GM23338 (cell line): ENCODE results near the gene EXOC4. TPM values are rescaled to one million over a fixed set of nuclear protein-coding genes. Genes with fewer than 3 reads are reported as not detected.

Source experiments
- ATAC-seq: fragments of 200-7000 bp; cut with Tn5 transposase; 3 replicates; pipeline ENCODE4 v1.9.1; 2020
- DNase-seq: peaks from one replicate; pipeline ENCODE4 v3.0.0-alpha.2; 2015; ENCODE audit warnings: low spot score
- H2AFZ ChIP-seq: fragments of 200-600 bp; sonication (generic); 2 replicates; pipeline ENCODE4 v1.8.0; 2016; ENCODE audit warnings: antibody characterized with exemption, mild to moderate bottlenecking, moderate library complexity
- H3F3A ChIP-seq: fragments of 200-600 bp; sonication (generic); replicated peaks from 2 replicates; pipeline ENCODE4 v1.8.0; 2017; ENCODE audit warnings: antibody characterized with exemption, mixed run types, low read depth
- H3K27ac ChIP-seq: fragments of 200-600 bp; sonication (generic); 2 replicates; pipeline ENCODE4 v1.6.1; 2016; ENCODE audit warnings: low read depth
- H3K27me3 ChIP-seq: fragments of 200-600 bp; sonication (generic); 2 replicates; pipeline ENCODE4 v1.8.0; 2016; ENCODE audit warnings: mild to moderate bottlenecking, mixed run types, moderate library complexity; ENCODE audit not compliant: insufficient read depth
- H3K36me3 ChIP-seq: fragments of 200-600 bp; sonication (generic); 2 replicates; pipeline ENCODE4 v1.8.0; 2016; ENCODE audit warnings: mild to moderate bottlenecking; ENCODE audit not compliant: insufficient read depth
- H3K4me1 ChIP-seq: fragments of 200-600 bp; sonication (generic); 2 replicates; pipeline ENCODE4 v1.8.0; 2016; ENCODE audit warnings: mild to moderate bottlenecking, moderate library complexity; ENCODE audit not compliant: insufficient read depth
- H3K4me2 ChIP-seq: fragments of 200-600 bp; sonication (generic); 2 replicates; pipeline ENCODE4 v1.7.1; 2017; ENCODE audit warnings: mixed run types
- H3K4me3 ChIP-seq: fragments of 200-600 bp; sonication (generic); 2 replicates; pipeline ENCODE4 v1.6.1; 2016; ENCODE audit warnings: mixed run types
- H3K79me2 ChIP-seq: fragments of 200-600 bp; sonication (generic); replicated peaks from 2 replicates; pipeline ENCODE4 v1.8.0; 2017; ENCODE audit warnings: mild to moderate bottlenecking; ENCODE audit not compliant: insufficient read depth
- H3K9me2 ChIP-seq: fragments of 200-600 bp; sonication (generic); 2 replicates; pipeline ENCODE4 v1.8.0; 2017; ENCODE audit not compliant: insufficient read depth
- H4K20me1 ChIP-seq: fragments of 200-600 bp; sonication (generic); replicated peaks from 2 replicates; pipeline ENCODE4 v1.8.0; 2017; ENCODE audit warnings: mild to moderate bottlenecking; ENCODE audit not compliant: insufficient read depth
- H3K27ac Mint-ChIP-seq: 2 replicates; pipeline ENCODE4 v1.8.0; 2020; ENCODE audit warnings: inconsistent platforms, mild to moderate bottlenecking, moderate library complexity, mixed read lengths
- H3K27me3 Mint-ChIP-seq: 3 replicates; pipeline ENCODE4 v1.8.0; 2022; ENCODE audit warnings: low read depth, mild to moderate bottlenecking, moderate library complexity, mixed read lengths, inconsistent platforms; ENCODE audit not compliant: insufficient read depth, poor library complexity
- H3K36me3 Mint-ChIP-seq: 3 replicates; pipeline ENCODE4 v1.8.0; 2021; ENCODE audit warnings: low read depth, mild to moderate bottlenecking, inconsistent platforms, moderate library complexity, mixed read lengths
- H3K4me1 Mint-ChIP-seq: 3 replicates; pipeline ENCODE4 v1.8.0; 2020; ENCODE audit warnings: mild to moderate bottlenecking, inconsistent platforms, mixed read lengths
- H3K4me3 Mint-ChIP-seq: 3 replicates; pipeline ENCODE4 v1.8.0; 2021; ENCODE audit warnings: moderate library complexity, mild to moderate bottlenecking, inconsistent platforms, mixed read lengths
- H3K9me3 Mint-ChIP-seq: 3 replicates; pipeline ENCODE4 v1.8.0; 2020; ENCODE audit warnings: moderate library complexity, mild to moderate bottlenecking, inconsistent platforms, mixed read lengths
- JUNB ChIP-seq: IDR thresholded peaks from one replicate; pipeline ENCODE4 v1.6.1; 2016; ENCODE audit warnings: antibody characterized with exemption; ENCODE audit not compliant: unreplicated experiment
- POLR2AphosphoS5 ChIP-seq: IDR thresholded peaks from 2 replicates; pipeline ENCODE4 v1.6.1; 2016; ENCODE audit warnings: antibody characterized with exemption, low read depth
- ZNF114 ChIP-seq: fragments of 250-450 bp; sonication (Bioruptor Pico); IDR thresholded peaks from 2 replicates; pipeline ENCODE4 v1.5.0; 2020; ENCODE audit warnings: mild to moderate bottlenecking, moderate library complexity
- ZNF331 ChIP-seq: fragments of 250-450 bp; sonication (Bioruptor Pico); IDR thresholded peaks from 2 replicates; pipeline ENCODE4 v1.5.0; 2020; ENCODE audit warnings: low read depth, mild to moderate bottlenecking, moderate library complexity
- polyA plus RNA-seq: library from polyadenylated mRNA; unstranded; fragments of >200 nt; fragmentation: Nextera tagmentation; extraction: Ambion mirVana; gene quantifications from 2 replicates; pipeline ENCODE4 v1.2.1, GENCODE V29; 2016
- total RNA-seq: library from RNA; depleted of rRNA; stranded (reverse); fragments of >200 nt; shearing (Covaris generic); gene quantifications from 2 replicates; pipeline ENCODE4 v1.2.3, GENCODE V29; 2014
- TF ChIP-seq, protein P1 (sequence below): fragments of 250-450 bp; sonication (Bioruptor Pico); IDR thresholded peaks from 2 replicates; pipeline ENCODE4 v1.5.0; 2020; ENCODE audit warnings: mild to moderate bottlenecking, moderate library complexity
- TF ChIP-seq, protein P2 (sequence below), 2 experiments: fragments of 200-600 bp in 1 of 2; sonication (generic) in 1 of 2; conservative IDR thresholded peaks; 2 replicates each; pipeline versions ENCODE4 v1.5.1 to v1.6.1; 2016 to 2017; ENCODE audit warnings: antibody characterized with exemption in 2 of 2, low read depth in 2 of 2, mild to moderate bottlenecking in 2 of 2, moderate library complexity in 1 of 2

Gene EXOC4
- total and polyA plus RNA-seq, 2 experiments from 2014 or later = 37.5 to 52.7 TPM

DNA sequence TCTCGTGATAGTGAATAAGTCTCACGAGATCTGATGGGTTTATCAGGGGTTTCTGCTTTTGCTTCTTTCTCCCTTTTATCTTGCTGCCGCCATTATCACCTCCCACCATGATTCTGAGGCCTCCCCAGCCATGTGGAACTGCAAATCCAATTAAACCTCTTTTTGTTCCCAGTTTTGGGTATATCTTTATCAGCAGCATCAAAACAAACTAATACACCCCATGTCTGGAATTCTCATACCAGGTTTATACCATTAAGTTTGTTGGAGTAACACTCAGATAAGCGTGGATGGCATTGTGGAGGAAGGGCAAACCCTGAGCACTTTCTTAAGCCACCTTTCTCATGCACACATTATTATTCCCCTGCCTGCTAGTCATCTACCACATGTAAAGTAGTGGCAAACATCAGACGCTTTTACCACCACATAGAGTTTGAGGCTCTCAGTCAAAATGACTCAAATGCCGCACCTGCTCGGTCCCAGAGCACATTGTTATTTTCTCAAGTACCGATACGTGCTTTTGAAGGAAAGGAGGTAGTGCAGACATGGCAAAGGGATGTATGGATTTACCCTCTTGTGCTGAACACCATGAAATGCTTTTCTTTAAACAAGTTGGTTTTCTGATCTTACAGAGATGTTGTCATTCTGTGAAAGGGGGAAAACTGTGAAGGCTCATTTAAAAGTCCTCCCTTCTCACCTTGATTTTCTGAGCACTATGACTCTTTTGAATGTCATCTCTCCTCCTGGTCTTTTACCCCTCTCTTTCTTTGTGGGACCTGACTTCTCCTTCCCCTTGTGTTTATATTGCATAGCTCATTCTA, 429.7 kb downstream of the EXOC4 start (continued):
- TF ChIP-seq, protein P1, sequence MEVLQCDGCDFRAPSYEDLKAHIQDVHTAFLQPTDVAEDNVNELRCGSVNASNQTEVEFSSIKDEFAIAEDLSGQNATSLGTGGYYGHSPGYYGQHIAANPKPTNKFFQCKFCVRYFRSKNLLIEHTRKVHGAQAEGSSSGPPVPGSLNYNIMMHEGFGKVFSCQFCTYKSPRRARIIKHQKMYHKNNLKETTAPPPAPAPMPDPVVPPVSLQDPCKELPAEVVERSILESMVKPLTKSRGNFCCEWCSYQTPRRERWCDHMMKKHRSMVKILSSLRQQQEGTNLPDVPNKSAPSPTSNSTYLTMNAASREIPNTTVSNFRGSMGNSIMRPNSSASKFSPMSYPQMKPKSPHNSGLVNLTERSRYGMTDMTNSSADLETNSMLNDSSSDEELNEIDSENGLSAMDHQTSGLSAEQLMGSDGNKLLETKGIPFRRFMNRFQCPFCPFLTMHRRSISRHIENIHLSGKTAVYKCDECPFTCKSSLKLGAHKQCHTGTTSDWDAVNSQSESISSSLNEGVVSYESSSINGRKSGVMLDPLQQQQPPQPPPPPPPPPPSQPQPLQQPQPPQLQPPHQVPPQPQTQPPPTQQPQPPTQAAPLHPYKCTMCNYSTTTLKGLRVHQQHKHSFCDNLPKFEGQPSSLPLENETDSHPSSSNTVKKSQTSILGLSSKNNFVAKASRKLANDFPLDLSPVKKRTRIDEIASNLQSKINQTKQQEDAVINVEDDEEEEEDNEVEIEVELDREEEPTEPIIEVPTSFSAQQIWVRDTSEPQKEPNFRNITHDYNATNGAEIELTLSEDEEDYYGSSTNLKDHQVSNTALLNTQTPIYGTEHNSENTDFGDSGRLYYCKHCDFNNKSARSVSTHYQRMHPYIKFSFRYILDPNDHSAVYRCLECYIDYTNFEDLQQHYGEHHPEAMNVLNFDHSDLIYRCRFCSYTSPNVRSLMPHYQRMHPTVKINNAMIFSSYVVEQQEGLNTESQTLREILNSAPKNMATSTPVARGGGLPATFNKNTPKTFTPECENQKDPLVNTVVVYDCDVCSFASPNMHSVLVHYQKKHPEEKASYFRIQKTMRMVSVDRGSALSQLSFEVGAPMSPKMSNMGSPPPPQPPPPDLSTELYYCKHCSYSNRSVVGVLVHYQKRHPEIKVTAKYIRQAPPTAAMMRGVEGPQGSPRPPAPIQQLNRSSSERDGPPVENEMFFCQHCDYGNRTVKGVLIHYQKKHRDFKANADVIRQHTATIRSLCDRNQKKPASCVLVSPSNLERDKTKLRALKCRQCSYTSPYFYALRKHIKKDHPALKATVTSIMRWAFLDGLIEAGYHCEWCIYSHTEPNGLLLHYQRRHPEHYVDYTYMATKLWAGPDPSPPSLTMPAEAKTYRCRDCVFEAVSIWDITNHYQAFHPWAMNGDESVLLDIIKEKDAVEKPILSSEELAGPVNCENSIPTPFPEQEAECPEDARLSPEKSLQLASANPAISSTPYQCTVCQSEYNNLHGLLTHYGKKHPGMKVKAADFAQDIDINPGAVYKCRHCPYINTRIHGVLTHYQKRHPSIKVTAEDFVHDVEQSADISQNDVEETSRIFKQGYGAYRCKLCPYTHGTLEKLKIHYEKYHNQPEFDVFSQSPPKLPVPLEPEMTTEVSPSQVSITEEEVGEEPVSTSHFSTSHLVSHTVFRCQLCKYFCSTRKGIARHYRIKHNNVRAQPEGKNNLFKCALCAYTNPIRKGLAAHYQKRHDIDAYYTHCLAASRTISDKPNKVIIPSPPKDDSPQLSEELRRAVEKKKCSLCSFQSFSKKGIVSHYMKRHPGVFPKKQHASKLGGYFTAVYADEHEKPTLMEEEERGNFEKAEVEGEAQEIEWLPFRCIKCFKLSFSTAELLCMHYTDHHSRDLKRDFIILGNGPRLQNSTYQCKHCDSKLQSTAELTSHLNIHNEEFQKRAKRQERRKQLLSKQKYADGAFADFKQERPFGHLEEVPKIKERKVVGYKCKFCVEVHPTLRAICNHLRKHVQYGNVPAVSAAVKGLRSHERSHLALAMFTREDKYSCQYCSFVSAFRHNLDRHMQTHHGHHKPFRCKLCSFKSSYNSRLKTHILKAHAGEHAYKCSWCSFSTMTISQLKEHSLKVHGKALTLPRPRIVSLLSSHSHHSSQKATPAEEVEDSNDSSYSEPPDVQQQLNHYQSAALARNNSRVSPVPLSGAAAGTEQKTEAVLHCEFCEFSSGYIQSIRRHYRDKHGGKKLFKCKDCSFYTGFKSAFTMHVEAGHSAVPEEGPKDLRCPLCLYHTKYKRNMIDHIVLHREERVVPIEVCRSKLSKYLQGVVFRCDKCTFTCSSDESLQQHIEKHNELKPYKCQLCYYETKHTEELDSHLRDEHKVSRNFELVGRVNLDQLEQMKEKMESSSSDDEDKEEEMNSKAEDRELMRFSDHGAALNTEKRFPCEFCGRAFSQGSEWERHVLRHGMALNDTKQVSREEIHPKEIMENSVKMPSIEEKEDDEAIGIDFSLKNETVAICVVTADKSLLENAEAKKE (CRISPR knock-in tag) = no peak
- no peak for TF ChIP-seq ZNF331
- no peak for TF ChIP-seq JUNB
- TF ChIP-seq, protein P2, sequence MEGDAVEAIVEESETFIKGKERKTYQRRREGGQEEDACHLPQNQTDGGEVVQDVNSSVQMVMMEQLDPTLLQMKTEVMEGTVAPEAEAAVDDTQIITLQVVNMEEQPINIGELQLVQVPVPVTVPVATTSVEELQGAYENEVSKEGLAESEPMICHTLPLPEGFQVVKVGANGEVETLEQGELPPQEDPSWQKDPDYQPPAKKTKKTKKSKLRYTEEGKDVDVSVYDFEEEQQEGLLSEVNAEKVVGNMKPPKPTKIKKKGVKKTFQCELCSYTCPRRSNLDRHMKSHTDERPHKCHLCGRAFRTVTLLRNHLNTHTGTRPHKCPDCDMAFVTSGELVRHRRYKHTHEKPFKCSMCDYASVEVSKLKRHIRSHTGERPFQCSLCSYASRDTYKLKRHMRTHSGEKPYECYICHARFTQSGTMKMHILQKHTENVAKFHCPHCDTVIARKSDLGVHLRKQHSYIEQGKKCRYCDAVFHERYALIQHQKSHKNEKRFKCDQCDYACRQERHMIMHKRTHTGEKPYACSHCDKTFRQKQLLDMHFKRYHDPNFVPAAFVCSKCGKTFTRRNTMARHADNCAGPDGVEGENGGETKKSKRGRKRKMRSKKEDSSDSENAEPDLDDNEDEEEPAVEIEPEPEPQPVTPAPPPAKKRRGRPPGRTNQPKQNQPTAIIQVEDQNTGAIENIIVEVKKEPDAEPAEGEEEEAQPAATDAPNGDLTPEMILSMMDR (conservative IDR thresholded peaks at IDR 0.05; ENCODE audit: low read depth in 2 of 2) = no peak
- no peak for TF ChIP-seq POLR2AphosphoS5

DNA sequence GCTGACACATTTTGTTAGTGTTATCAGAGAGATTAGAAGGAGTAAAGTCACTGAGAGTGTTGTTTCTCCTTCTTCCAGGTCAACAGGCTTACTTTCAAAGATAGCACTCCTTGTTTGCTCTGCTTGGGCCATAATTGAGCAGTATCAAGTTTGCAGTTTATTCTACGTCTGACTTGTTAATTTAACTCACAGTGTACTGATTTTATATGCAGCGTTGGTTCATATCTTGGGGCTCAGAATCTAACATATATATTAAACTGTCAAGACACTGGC, 430.2 kb downstream of the EXOC4 start:
- H3K27ac ChIP-seq = no peak overlapping the region
- ATAC-seq = no peak
- H3K36me3 Mint-ChIP-seq = no peaks in the 10 kb centered on the region
- no peaks in the 10 kb centered on the region for H3F3A ChIP-seq
- no peak for TF ChIP-seq ZNF114
- H3K4me1 Mint-ChIP-seq = peaks cover 25% of the 10 kb centered on the region
- H2AFZ ChIP-seq = no peak overlapping the region
- no peaks in the 10 kb centered on the region for H3K79me2 ChIP-seq
- H3K27me3 ChIP-seq = no peaks in the 10 kb centered on the region
- H3K4me3 Mint-ChIP-seq = no peak overlapping the region
- DNase-seq = no peak
- H3K4me1 ChIP-seq = peaks cover 21% of the 10 kb centered on the region
- no peaks in the 10 kb centered on the region for H3K27me3 Mint-ChIP-seq
- H3K4me3 ChIP-seq = no peak overlapping the region
- H3K27ac Mint-ChIP-seq = no peak overlapping the region; the same call in 1 of the 2 replicates
- H4K20me1 ChIP-seq = no peaks in the 10 kb centered on the region
- H3K36me3 ChIP-seq = no peaks in the 10 kb centered on the region
- no peak overlapping the region for H3K4me2 ChIP-seq
- no peaks in the 10 kb centered on the region; the same call in 2 of the 3 replicates for H3K9me3 Mint-ChIP-seq
- no peaks in the 10 kb centered on the region for H3K9me2 ChIP-seq
